Mesenchymal stem cell (in vitro differentiated cells and primary cell): ENCODE results near the gene PRRT1B.

Source experiments
- DNase-seq: peaks from one replicate; pipeline ENCODE4 v3.0.0-alpha.2; 2013
- H2AFZ ChIP-seq: one replicate; pipeline ENCODE4 v1.6.1; 2013; ENCODE audit warnings: low read depth, mild to moderate bottlenecking, control low read depth, inconsistent platforms, low read length, moderate library complexity
- H2AK5ac ChIP-seq: 2 replicates; pipeline ENCODE4 v1.6.1; 2013; ENCODE audit warnings: low read length, moderate library complexity, mild to moderate bottlenecking, inconsistent platforms; ENCODE audit not compliant: severe bottlenecking
- H2BK120ac ChIP-seq: one replicate; pipeline ENCODE4 v1.6.1; 2013; ENCODE audit warnings: low read depth, mild to moderate bottlenecking, inconsistent platforms, low read length, moderate library complexity
- H2BK12ac ChIP-seq, 2 experiments: one replicate each; pipeline ENCODE4 v1.6.1; 2013; ENCODE audit warnings: inconsistent platforms in 2 of 2, low read length in 2 of 2, mild to moderate bottlenecking in 2 of 2, moderate library complexity in 2 of 2, control low read depth in 1 of 2
- H2BK15ac ChIP-seq: one replicate; pipeline ENCODE4 v1.6.1; 2013; ENCODE audit warnings: mild to moderate bottlenecking, low read depth, inconsistent platforms; ENCODE audit not compliant: poor library complexity, severe bottlenecking
- H2BK5ac ChIP-seq: 2 replicates; pipeline ENCODE4 v1.6.1; 2013; ENCODE audit warnings: low read depth, mild to moderate bottlenecking, low read length, control low read depth, inconsistent platforms; ENCODE audit not compliant: poor library complexity, severe bottlenecking
- H3K14ac ChIP-seq, 2 experiments: one replicate each; pipeline ENCODE4 v1.6.1; 2013; ENCODE audit warnings: inconsistent platforms in 2 of 2, low read length in 2 of 2, control low read depth in 1 of 2, mild to moderate bottlenecking in 1 of 2, moderate library complexity in 1 of 2
- H3K18ac ChIP-seq, 2 experiments: one replicate each; pipeline ENCODE4 v1.6.1; 2013; ENCODE audit warnings: inconsistent platforms in 2 of 2, low read length in 2 of 2, control low read depth in 1 of 2, low read depth in 1 of 2, mild to moderate bottlenecking in 1 of 2
- H3K23ac ChIP-seq, 2 experiments: one replicate each; pipeline ENCODE4 v1.6.1; 2013; ENCODE audit warnings: inconsistent platforms in 2 of 2, low read length in 2 of 2, mild to moderate bottlenecking in 2 of 2, moderate library complexity in 2 of 2, control low read depth in 1 of 2
- H3K27ac ChIP-seq: 2 replicates; pipeline ENCODE4 v1.5.1; 2013; ENCODE audit warnings: mild to moderate bottlenecking, moderate library complexity, low read length, control low read depth, inconsistent platforms; ENCODE audit not compliant: poor library complexity, severe bottlenecking
- H3K27me3 ChIP-seq, 2 experiments: 2 replicates each; pipeline versions ENCODE4 v1.6.1 to v1.7.0; 2013; ENCODE audit warnings: low read length in 2 of 2, mild to moderate bottlenecking in 2 of 2, moderate library complexity in 2 of 2, control low read depth in 1 of 2, inconsistent platforms in 1 of 2; ENCODE audit not compliant: control insufficient read depth in 1 of 2, insufficient read depth in 1 of 2
- H3K36me3 ChIP-seq, 2 experiments: 2 replicates each; pipeline versions ENCODE4 v1.6.1 to v1.7.0; 2013; ENCODE audit warnings: low read length in 2 of 2, control low read depth in 1 of 2, inconsistent platforms in 1 of 2, low read depth in 1 of 2, mild to moderate bottlenecking in 1 of 2; ENCODE audit not compliant: insufficient read depth in 2 of 2, control insufficient read depth in 1 of 2
- H3K4ac ChIP-seq, 2 experiments: one replicate each; pipeline ENCODE4 v1.6.1; 2013; ENCODE audit warnings: inconsistent platforms in 2 of 2, low read length in 2 of 2, mild to moderate bottlenecking in 2 of 2, moderate library complexity in 2 of 2, control low read depth in 1 of 2, low read depth in 1 of 2
- H3K4me1 ChIP-seq: 2 replicates; pipeline ENCODE4 v1.6.1; 2013; ENCODE audit warnings: low read depth, low read length, control low read depth; ENCODE audit not compliant: control insufficient read depth, insufficient read depth
- H3K4me2 ChIP-seq: 2 replicates; pipeline ENCODE4 v1.6.1; 2013; ENCODE audit warnings: low read length, mild to moderate bottlenecking, inconsistent platforms; ENCODE audit not compliant: poor library complexity, severe bottlenecking
- H3K4me3 ChIP-seq, 2 experiments: 2 replicates each; pipeline versions ENCODE4 v1.5.1 to v1.7.0; 2013; ENCODE audit warnings: low read length in 2 of 2, mild to moderate bottlenecking in 2 of 2, control low read depth in 1 of 2, low read depth in 1 of 2; ENCODE audit not compliant: insufficient read depth in 1 of 2
- H3K79me1 ChIP-seq: replicated peaks from 2 replicates; pipeline ENCODE4 v1.6.1; 2013; ENCODE audit warnings: mild to moderate bottlenecking, control low read depth, low read length, inconsistent platforms; ENCODE audit not compliant: poor library complexity, severe bottlenecking
- H3K9ac ChIP-seq: 2 replicates; pipeline ENCODE4 v1.7.0; 2013; ENCODE audit warnings: mild to moderate bottlenecking, low read length, moderate library complexity
- H3K9me3 ChIP-seq: 2 replicates; pipeline ENCODE4 v1.7.0; 2013; ENCODE audit warnings: mild to moderate bottlenecking, low read length; ENCODE audit not compliant: control insufficient read depth
- H4K8ac ChIP-seq: one replicate; pipeline ENCODE4 v1.6.1; 2013; ENCODE audit warnings: inconsistent platforms, mild to moderate bottlenecking, low read length, moderate library complexity
- H4K91ac ChIP-seq: one replicate; pipeline ENCODE4 v1.6.1; 2013; ENCODE audit warnings: mild to moderate bottlenecking, low read length, inconsistent platforms
- WGBS: methylation state at CpG from one replicate; pipeline ENCODE4 v1.1.7; 2013; ENCODE audit warnings: mixed read lengths; 5-methylcytosine and 5-hydroxymethylcytosine counted together

The PRRT1B gene

GRCh38 chr9:131503626-131504465 is 41.5 kb upstream of the PRRT1B start:
- Histone ChIP-seq H3K4ac (peak overlapping the region in 1 of 2 experiments; percentile 83), H3K23ac (peak overlapping the region in 1 of 2 experiments; percentile 37), H2AK5ac (no peak overlapping the region), H3K9ac (peak overlapping the region; percentile 86), H3K4me2 (peak overlapping the region; percentile 83), H3K18ac (peak overlapping the region in 1 of 2 experiments; percentile 73), H3K27me3 (no peaks in the 10 kb centered on the region), H3K9me3 (no peaks in the 10 kb centered on the region), H3K27ac (no peak overlapping the region), H2BK120ac (no peak overlapping the region), H3K14ac (peak overlapping the region in 1 of 2 experiments; percentile 97), H4K91ac (no peak overlapping the region), H3K36me3 (peaks cover 33 to 41% of the 10 kb centered on the region in 2 experiments), H3K4me1 (peaks cover 24% of the 10 kb centered on the region), H2BK5ac (no peak overlapping the region), H4K8ac (no peak overlapping the region), H2BK15ac (no peak overlapping the region), H2AFZ (peak overlapping the region; percentile 74), H3K79me1 (peaks cover 25% of the 10 kb centered on the region), H2BK12ac (peak overlapping the region in 1 of 2 experiments; percentile 51), H3K4me3 (peak overlapping the region; percentile 65 to 91)
- peak; percentile 62 for DNase-seq
- WGBS = 46% methylated on average over 27 of the region's 32 CpGs

GRCh38 chr9:131505012-131505411 is 40.3 kb upstream of the PRRT1B start:
- Histone ChIP-seq H2BK5ac (no peak overlapping the region), H3K4ac (no peak overlapping the region), H2AFZ (no peak overlapping the region), H3K23ac (no peak overlapping the region), H3K9ac (no peak overlapping the region), H3K27ac (no peak overlapping the region), H2BK120ac (no peak overlapping the region), H2BK12ac (no peak overlapping the region), H3K4me1 (peaks cover 24% of the 10 kb centered on the region), H2BK15ac (no peak overlapping the region), H3K9me3 (no peaks in the 10 kb centered on the region), H3K4me3 (no peak overlapping the region), H3K27me3 (no peaks in the 10 kb centered on the region), H4K8ac (no peak overlapping the region), H2AK5ac (no peak overlapping the region), H3K4me2 (no peak overlapping the region), H3K14ac (no peak overlapping the region), H3K79me1 (peaks cover 23% of the 10 kb centered on the region), H3K36me3 (peaks cover 34 to 40% of the 10 kb centered on the region in 2 experiments), H3K18ac (no peak overlapping the region), H4K91ac (no peak overlapping the region)
- WGBS = over 99% methylated on average over 7 of the region's 8 CpGs
- DNase-seq = no peak

- no peak overlapping the region for H3K27ac ChIP-seq
- no peak overlapping the region for H3K9ac ChIP-seq
- no peak overlapping the region for H2BK15ac ChIP-seq
- H3K23ac ChIP-seq = no peak overlapping the region
- H3K9me3 ChIP-seq = no peaks in the 10 kb centered on the region
- no peak overlapping the region for H2BK5ac ChIP-seq
- H3K79me1 ChIP-seq = peaks cover 9% of the 10 kb centered on the region
- H3K4ac ChIP-seq = no peak overlapping the region
- H3K36me3 ChIP-seq = peaks cover 81 to 83% of the 10 kb centered on the region in 2 experiments
- no peak overlapping the region for H3K14ac ChIP-seq
- 84% methylated on average over 7 of the region's 7 CpGs for WGBS
- no peak overlapping the region for H2AK5ac ChIP-seq
- no peaks in the 10 kb centered on the region for H3K27me3 ChIP-seq
- H3K4me2 ChIP-seq = no peak overlapping the region
- no peak overlapping the region for H4K8ac ChIP-seq
- H2AFZ ChIP-seq = no peak overlapping the region
- H2BK120ac ChIP-seq = no peak overlapping the region
- no peak overlapping the region for H2BK12ac ChIP-seq
- no peaks in the 10 kb centered on the region for H3K4me1 ChIP-seq
- no peak for DNase-seq
- H4K91ac ChIP-seq = no peak overlapping the region
- no peak overlapping the region for H3K18ac ChIP-seq
- no peak overlapping the region for H3K4me3 ChIP-seq
These were observed 33.9 kb upstream of the PRRT1B start for GRCh38 chr9:131511416-131511815.

- no peak overlapping the region for H3K14ac ChIP-seq
- no peak overlapping the region for H2AFZ ChIP-seq
- no peaks in the 10 kb centered on the region for H3K9me3 ChIP-seq
- H2BK5ac ChIP-seq = no peak overlapping the region
- H2BK12ac ChIP-seq = no peak overlapping the region
- WGBS = 96% methylated on average over 6 of the region's 6 CpGs
- no peaks in the 10 kb centered on the region for H3K27me3 ChIP-seq
- no peak overlapping the region for H3K18ac ChIP-seq
- H3K79me1 ChIP-seq = peaks cover 9% of the 10 kb centered on the region
- no peak overlapping the region for H4K91ac ChIP-seq
- H3K4me1 ChIP-seq = no peaks in the 10 kb centered on the region
- no peak overlapping the region for H3K4me2 ChIP-seq
- no peak overlapping the region for H2BK15ac ChIP-seq
- H3K27ac ChIP-seq = no peak overlapping the region
- H3K23ac ChIP-seq = no peak overlapping the region
- peaks cover 85 to 87% of the 10 kb centered on the region in 2 experiments for H3K36me3 ChIP-seq
- no peak overlapping the region for H2AK5ac ChIP-seq
- H4K8ac ChIP-seq = no peak overlapping the region
- no peak overlapping the region for H3K9ac ChIP-seq
- no peak overlapping the region for H3K4me3 ChIP-seq
- no peak for DNase-seq
- no peak overlapping the region for H3K4ac ChIP-seq
- no peak overlapping the region for H2BK120ac ChIP-seq
These were observed 33.4 kb upstream of the PRRT1B start for GRCh38 chr9:131511880-131512279.
